Measurements from ENCODE around the gene KRTAP1-1.
"Not testable (repeated sequence)": the region's sequence is repeated elsewhere in the genome, so short reads cannot be mapped to it uniquely, and the experiment has no call there.

Gene KRTAP1-1

DNA sequence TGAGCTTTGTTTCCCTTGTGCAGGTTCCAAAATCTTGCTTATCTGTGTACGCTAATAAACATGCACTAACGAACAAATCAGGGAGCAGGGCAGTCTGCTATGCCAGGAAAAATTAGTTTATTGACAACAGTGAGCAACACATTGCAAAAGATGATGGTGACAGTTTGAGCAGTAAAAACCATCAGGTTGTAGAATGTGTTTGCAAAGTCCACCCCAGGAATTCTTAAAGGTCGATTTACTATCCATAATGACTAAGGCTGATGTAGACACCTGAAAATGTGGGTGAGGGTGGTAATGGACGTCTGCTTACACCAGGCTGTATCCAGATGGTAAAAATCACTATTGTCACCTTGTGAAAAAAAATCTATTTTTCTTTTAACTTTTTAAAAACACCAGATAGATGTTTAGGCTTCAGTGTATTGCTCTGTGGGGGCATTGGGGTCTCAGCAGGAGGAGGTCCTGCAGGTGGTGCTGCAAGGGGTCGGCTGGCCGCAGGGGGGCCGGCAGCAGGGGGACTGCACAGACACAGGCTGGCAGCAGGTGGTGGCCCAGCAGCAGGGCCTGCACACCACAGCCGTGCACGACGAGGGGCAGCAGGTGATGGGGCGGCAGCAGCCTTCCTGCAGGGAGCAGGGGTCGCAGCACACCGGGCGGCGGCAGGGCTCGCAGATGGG is 23.9 kb upstream of the KRTAP1-1 start:
- not testable (repeated sequence) for H3K36me3 ChIP-seq (ENCODE audit: control insufficient read depth, insufficient read depth, low read length); H3K9me3 ChIP-seq (ENCODE audit: control insufficient read depth, low read length); H3K9ac ChIP-seq (ENCODE audit: low read length)

DNA sequence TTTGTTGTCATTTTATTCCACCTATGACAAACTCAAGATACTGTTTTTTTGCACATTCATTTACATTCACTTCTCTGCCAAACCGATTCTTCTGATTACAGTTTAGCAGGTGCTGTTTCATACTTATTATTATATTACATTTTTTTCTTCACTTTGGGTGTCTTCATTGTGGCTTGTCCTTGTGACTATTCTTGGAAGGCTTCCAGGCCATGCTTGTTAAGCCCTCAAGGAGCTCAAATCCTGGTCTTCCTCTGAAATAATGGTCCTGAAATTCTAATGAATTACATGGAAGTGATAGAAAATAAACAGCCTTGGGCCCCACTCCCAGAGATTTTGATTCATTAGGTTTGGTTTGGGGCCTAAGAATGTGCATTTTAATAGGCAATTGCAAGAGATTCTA is 23.1 kb upstream of the KRTAP1-1 start:
- no peak overlapping the region for H3K4me3 ChIP-seq (ENCODE audit: low read length)
- H3K9ac ChIP-seq (ENCODE audit: low read length): no peak overlapping the region
- H3K36me3 ChIP-seq (ENCODE audit: control insufficient read depth, insufficient read depth, low read length): no peaks in the 10 kb centered on the region
- no peaks in the 10 kb centered on the region for H3K9me3 ChIP-seq (ENCODE audit: control insufficient read depth, low read length)
- no peaks in the 10 kb centered on the region for H3K4me1 ChIP-seq (ENCODE audit: control insufficient read depth, insufficient read depth, low read length)
- peaks cover 4% of the 10 kb centered on the region for H3K27me3 ChIP-seq (ENCODE audit: control insufficient read depth, insufficient read depth, low read length)

More for the DNA sequence above, 23.9 kb upstream of the KRTAP1-1 start:
- H3K4me1 ChIP-seq (ENCODE audit: control insufficient read depth, insufficient read depth, low read length); H3K4me3 ChIP-seq (ENCODE audit: low read length); H3K27me3 ChIP-seq (ENCODE audit: control insufficient read depth, insufficient read depth, low read length): not testable (repeated sequence)

DNA sequence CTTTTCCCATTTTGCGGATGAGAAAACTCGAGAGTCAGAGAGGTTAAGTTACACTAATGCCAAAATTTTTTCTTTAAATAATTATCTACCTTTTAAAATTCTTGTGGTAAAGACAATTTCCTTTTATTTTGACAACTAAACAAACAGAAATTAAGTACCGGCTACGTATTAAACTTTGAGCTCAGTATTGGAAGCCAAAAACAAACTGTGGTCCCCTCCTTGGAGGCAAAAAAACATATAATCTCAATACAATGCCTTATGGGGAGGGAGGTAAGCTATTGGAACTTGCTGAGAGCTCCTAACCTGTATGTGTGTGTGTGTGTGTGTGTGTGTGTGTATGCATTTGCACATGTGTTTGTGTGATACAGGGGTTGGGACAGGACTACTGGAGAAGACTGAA is 22.2 kb upstream of the KRTAP1-1 start:
- peaks cover 4% of the 10 kb centered on the region for H3K27me3 ChIP-seq (ENCODE audit: control insufficient read depth, insufficient read depth, low read length)
- no peaks in the 10 kb centered on the region for H3K9me3 ChIP-seq (ENCODE audit: control insufficient read depth, low read length)
- H3K4me3 ChIP-seq (ENCODE audit: low read length): no peak overlapping the region
- H3K4me1 ChIP-seq (ENCODE audit: control insufficient read depth, insufficient read depth, low read length): no peaks in the 10 kb centered on the region
- no peaks in the 10 kb centered on the region for H3K36me3 ChIP-seq (ENCODE audit: control insufficient read depth, insufficient read depth, low read length)
- no peak overlapping the region for H3K9ac ChIP-seq (ENCODE audit: low read length)

DNA sequence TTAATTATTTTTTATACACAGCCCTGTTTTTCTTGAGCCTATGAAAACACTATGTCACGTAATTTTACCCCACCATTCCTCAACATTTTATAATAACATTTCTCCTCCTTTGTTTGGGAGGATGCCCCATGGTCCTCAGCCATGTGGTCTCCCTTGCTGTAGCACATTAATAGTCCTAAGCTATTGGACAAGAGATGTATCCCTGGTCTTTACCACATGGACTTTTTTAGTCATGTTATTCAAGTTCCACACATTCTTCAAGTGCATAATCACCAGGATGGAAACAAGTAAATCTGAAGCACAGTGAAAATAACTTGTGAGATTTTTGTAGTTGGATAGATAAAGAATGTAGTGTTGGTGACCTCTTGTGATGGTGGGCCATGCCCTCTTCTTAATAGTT is 20.7 kb upstream of the KRTAP1-1 start:
- Histone ChIP-seq H3K9ac (ENCODE audit: low read length) (no peak overlapping the region), H3K9me3 (ENCODE audit: control insufficient read depth, low read length) (no peaks in the 10 kb centered on the region), H3K36me3 (ENCODE audit: control insufficient read depth, insufficient read depth, low read length) (no peaks in the 10 kb centered on the region), H3K27me3 (ENCODE audit: control insufficient read depth, insufficient read depth, low read length) (peaks cover 4% of the 10 kb centered on the region), H3K4me1 (ENCODE audit: control insufficient read depth, insufficient read depth, low read length) (no peaks in the 10 kb centered on the region), H3K4me3 (ENCODE audit: low read length) (no peak overlapping the region)

DNA sequence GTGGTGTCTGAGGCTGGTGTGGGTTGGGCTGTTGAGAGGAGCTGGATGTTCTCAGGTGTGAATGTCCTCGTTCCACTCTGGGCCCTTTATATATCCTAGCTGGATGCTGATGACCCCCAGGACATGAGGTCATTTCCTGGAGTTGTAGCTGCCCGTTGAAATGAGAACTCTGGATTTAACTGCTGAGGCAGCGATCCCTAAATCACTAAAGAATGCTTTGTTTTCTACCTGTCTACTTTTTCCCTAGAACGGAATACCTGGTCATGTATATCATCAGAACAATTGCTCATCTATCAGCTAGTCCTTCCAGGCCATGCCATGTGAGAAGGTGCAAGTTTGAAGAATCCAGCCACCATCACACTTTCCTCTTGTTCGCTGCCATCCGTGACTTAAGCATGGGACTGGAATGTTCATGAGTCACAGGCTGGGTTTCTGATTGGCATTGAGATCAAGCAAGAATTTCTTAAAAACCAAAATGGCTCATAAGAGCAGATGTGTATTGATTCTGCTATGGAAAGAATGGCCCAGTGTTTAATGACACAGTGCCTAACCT is 18.9 kb upstream of the KRTAP1-1 start, which contains the start of gene KRTAP2-3:
Gene KRTAP2-3, minus strand, starts transcription at position 63 of the 553 bp plus-strand sequence. CDS start 64 bp downstream, outside the sequence.
- no peaks in the 10 kb centered on the region for H3K9me3 ChIP-seq (ENCODE audit: control insufficient read depth, low read length)
- H3K36me3 ChIP-seq (ENCODE audit: control insufficient read depth, insufficient read depth, low read length): no peaks in the 10 kb centered on the region
- no peaks in the 10 kb centered on the region for H3K4me1 ChIP-seq (ENCODE audit: control insufficient read depth, insufficient read depth, low read length)
- peaks cover 4% of the 10 kb centered on the region for H3K27me3 ChIP-seq (ENCODE audit: control insufficient read depth, insufficient read depth, low read length)
- H3K4me3 ChIP-seq (ENCODE audit: low read length): no peak within 1 kb of the TSS
- H3K9ac ChIP-seq (ENCODE audit: low read length): no peak within 1 kb of the TSS

DNA sequence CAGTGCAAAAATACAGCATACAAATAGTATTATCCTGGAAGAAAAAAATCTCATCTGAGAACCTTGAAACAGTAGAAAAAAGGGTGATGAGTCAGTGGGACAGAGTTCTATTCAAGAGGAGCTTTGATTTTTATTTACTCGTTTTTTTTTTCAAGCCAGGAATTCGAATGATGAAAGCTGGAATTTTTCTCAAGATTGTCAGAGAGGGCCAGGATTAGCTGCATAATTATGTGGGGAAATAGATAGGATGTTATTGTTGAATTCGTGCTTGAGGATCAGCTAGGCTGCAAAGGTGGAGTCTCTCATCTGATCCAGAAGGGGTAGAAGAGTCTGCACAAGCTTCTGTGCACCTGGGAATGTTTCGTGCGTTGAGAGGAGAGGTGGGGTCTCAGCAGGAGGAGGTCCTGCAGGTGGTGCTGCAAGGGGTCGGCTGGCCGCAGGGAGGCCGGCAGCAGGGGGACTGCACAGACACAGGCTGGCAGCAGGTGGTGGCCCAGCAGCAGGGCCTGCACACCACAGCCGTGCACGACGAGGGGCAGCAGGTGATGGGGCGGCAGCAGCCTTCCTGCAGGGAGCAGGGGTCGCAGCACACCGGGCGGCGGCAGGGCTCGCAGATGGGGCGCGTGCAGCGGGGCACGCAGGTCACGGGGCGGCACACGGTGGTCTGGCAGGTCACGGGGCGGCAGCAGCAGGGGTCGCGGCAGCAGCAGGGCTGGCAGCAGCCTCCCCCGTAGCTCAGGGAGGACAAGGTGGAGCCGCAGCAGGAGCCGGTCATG is 18.2 kb upstream of the KRTAP1-1 start:
- not testable (repeated sequence) for H3K36me3 ChIP-seq (ENCODE audit: control insufficient read depth, insufficient read depth, low read length); H3K4me3 ChIP-seq (ENCODE audit: low read length); H3K27me3 ChIP-seq (ENCODE audit: control insufficient read depth, insufficient read depth, low read length); H3K9me3 ChIP-seq (ENCODE audit: control insufficient read depth, low read length); H3K4me1 ChIP-seq (ENCODE audit: control insufficient read depth, insufficient read depth, low read length); H3K9ac ChIP-seq (ENCODE audit: low read length)

DNA sequence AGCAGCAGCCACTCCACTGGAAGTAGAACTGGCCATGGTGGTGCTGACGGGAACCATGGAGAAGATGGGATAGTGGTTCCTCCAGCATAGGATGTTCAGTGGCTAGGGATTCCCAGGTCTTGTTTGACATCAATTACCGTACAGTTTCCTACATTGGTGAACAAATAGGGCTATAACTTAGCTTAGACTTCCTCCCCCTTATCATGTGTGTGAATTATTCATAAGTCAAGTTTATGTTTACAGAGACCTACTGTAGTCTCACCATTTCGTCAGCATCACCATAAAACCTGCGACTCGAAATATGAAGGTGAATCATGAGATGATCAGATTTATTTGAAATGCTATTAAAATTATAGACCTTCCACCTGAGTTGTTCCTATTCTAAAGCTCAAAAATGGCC is 17.5 kb upstream of the KRTAP1-1 start:
- Histone ChIP-seq H3K4me3 (ENCODE audit: low read length) (no peak overlapping the region), H3K4me1 (ENCODE audit: control insufficient read depth, insufficient read depth, low read length) (no peaks in the 10 kb centered on the region), H3K9me3 (ENCODE audit: control insufficient read depth, low read length) (no peaks in the 10 kb centered on the region), H3K9ac (ENCODE audit: low read length) (no peak overlapping the region), H3K27me3 (ENCODE audit: control insufficient read depth, insufficient read depth, low read length) (peaks cover 4% of the 10 kb centered on the region), H3K36me3 (ENCODE audit: control insufficient read depth, insufficient read depth, low read length) (no peaks in the 10 kb centered on the region)

DNA sequence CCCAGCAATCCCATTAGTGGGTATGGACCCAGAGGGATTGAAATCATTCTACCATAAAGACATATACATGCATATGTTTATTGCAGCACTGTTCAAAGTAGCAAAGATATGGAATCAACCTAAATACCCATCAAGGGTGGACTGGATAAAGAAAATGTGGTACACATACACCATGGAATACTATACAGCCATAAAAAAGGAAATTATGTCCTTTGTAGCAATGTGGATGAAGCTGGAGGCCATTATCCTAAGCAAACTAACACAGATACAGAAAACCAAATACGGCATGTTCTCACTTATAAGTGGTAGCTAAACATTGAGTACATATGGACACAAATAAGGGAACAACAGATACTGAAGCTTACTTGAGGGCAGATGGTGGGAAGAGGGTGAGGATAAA is 16.3 kb upstream of the KRTAP1-1 start:
- Histone ChIP-seq H3K9ac (ENCODE audit: low read length) (no peak overlapping the region), H3K4me1 (ENCODE audit: control insufficient read depth, insufficient read depth, low read length) (no peaks in the 10 kb centered on the region), H3K9me3 (ENCODE audit: control insufficient read depth, low read length) (no peaks in the 10 kb centered on the region), H3K4me3 (ENCODE audit: low read length) (no peak overlapping the region), H3K36me3 (ENCODE audit: control insufficient read depth, insufficient read depth, low read length) (no peaks in the 10 kb centered on the region), H3K27me3 (ENCODE audit: control insufficient read depth, insufficient read depth, low read length) (peaks cover 4% of the 10 kb centered on the region)

DNA sequence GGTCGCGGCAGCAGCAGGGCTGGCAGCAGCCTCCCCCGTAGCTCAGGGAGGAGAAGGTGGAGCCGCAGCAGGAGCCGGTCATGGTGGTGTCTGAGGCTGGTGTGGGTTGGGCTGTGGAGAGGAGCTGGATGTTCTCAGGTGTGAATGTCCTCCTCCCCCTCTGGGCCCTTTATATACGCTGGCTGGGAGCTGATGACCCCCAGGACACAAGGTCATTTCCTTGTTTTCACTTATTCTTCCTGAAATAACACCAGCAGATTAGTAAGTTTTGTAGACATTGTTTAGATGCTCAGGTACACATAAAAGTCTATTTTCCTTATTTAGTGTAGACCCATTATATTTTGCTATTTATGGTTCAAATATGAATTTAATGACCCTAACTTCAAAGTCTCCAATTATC is 13.9 kb upstream of the KRTAP1-1 start, which contains the start of gene KRTAP2-2:
Gene KRTAP2-2, minus strand, starts transcription at position 101 of the 400 bp plus-strand sequence. Its CDS starts 19 bp downstream, at position 82.
- not testable (repeated sequence) for H3K4me1 ChIP-seq (ENCODE audit: control insufficient read depth, insufficient read depth, low read length); H3K4me3 ChIP-seq (ENCODE audit: low read length); H3K9me3 ChIP-seq (ENCODE audit: control insufficient read depth, low read length); H3K9ac ChIP-seq (ENCODE audit: low read length); H3K27me3 ChIP-seq (ENCODE audit: control insufficient read depth, insufficient read depth, low read length); H3K36me3 ChIP-seq (ENCODE audit: control insufficient read depth, insufficient read depth, low read length)

DNA sequence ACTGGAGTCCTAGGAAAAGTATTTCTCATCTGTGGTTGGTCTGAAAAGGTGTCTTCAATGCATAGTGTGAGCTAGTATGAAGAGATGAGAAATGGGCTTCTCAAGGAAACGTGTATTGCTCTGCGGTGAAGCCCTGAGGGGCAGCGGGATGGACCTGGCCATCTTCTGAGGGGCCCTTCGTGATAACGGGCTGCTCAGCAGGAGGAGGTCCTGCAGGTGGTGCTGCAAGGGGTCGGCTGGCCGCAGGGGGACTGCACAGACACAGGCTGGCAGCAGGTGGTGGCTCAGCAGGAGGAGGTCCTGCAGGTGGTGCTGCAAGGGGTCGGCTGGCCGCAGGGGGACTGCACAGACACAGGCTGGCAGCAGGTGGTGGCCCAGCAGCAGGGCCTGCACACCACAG is 13.3 kb upstream of the KRTAP1-1 start:
- not testable (repeated sequence) for H3K4me3 ChIP-seq (ENCODE audit: low read length); H3K4me1 ChIP-seq (ENCODE audit: control insufficient read depth, insufficient read depth, low read length); H3K36me3 ChIP-seq (ENCODE audit: control insufficient read depth, insufficient read depth, low read length); H3K9ac ChIP-seq (ENCODE audit: low read length); H3K9me3 ChIP-seq (ENCODE audit: control insufficient read depth, low read length); H3K27me3 ChIP-seq (ENCODE audit: control insufficient read depth, insufficient read depth, low read length)

DNA sequence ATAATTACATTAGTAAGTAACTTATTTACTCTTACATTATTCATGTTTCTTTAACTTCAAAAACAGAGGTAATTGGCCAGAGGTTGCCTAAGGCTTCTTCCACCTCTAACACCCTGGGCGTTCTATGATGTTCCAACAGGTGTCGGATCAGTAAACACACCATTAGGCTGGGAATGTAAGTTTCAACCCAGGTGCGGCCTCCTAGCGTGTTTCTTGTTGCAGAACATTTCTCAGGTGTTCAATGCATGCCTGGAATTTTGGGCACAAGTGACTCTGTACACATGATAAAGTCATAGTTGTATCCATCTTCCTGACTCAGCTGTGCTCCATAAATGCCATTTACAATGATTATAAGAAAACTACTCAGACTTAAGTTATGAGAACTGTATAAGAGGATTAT is 12.8 kb upstream of the KRTAP1-1 start:
- no peak overlapping the region for H3K4me3 ChIP-seq (ENCODE audit: low read length)
- no peaks in the 10 kb centered on the region for H3K9me3 ChIP-seq (ENCODE audit: control insufficient read depth, low read length)
- H3K27me3 ChIP-seq (ENCODE audit: control insufficient read depth, insufficient read depth, low read length): peaks cover under 1% of the 10 kb centered on the region
- no peaks in the 10 kb centered on the region for H3K4me1 ChIP-seq (ENCODE audit: control insufficient read depth, insufficient read depth, low read length)
- H3K9ac ChIP-seq (ENCODE audit: low read length): no peak overlapping the region
- H3K36me3 ChIP-seq (ENCODE audit: control insufficient read depth, insufficient read depth, low read length): no peaks in the 10 kb centered on the region

DNA sequence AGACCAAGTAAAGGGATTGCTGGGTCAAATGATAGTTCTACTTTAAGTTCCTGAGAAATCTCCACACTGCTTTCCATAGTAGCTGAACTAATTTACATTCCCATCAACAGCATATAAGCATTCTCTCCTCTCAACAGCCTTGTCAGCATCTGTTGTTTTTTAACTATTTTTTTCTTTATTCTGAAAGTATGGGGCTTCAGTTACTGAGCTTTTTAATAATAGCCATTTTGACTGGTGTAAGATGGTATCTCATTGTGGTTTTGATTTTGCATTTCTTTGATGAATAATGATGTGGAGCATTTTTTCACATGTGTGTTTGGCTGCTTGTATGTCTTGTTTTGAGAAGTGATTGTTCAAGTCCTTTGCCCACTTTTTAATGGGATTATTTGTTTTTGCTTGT is 11.3 kb upstream of the KRTAP1-1 start:
- no peak overlapping the region for H3K9ac ChIP-seq (ENCODE audit: low read length)
- H3K9me3 ChIP-seq (ENCODE audit: control insufficient read depth, low read length): no peaks in the 10 kb centered on the region
- peaks cover 9% of the 10 kb centered on the region for H3K27me3 ChIP-seq (ENCODE audit: control insufficient read depth, insufficient read depth, low read length)
- no peaks in the 10 kb centered on the region for H3K36me3 ChIP-seq (ENCODE audit: control insufficient read depth, insufficient read depth, low read length)
- no peak overlapping the region for H3K4me3 ChIP-seq (ENCODE audit: low read length)
- no peaks in the 10 kb centered on the region for H3K4me1 ChIP-seq (ENCODE audit: control insufficient read depth, insufficient read depth, low read length)
